PC-9 (cell line): ENCODE results near the gene TDRKH.

Experiments used
- EZH2 ChIP-seq: fragments of 200-600 bp; sonication (generic); IDR thresholded peaks from 2 replicates; pipeline ENCODE4 v1.8.0; 2017; ENCODE audit warnings: antibody characterized with exemption, low read depth
- TF ChIP-seq, protein P1 (sequence below): fragments of 200-600 bp; sonication (generic); conservative IDR thresholded peaks from 2 replicates; pipeline ENCODE4 v1.6.1; 2017; ENCODE audit warnings: mixed run types, antibody characterized with exemption, mild to moderate bottlenecking, moderate library complexity

DNA sequence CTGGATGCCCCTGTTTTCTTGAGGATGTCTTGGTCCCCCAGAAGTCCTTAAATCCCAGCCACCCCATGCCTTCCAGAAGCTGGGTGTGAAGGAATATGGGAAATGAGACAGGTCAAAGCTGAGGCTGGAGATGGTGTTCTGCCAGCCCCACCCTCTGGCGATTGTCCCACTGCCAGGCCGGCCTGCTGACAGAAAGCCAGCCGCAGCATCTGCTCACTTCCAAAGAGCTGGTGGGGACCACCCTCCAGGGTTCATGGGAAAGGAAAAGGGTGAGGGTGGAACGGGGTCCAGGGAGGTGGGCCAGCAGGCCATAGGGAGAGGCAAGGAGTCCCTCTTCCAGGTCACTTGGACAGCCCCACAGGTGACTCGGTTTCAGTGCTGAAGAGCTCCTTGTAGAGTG is 16.8 kb upstream of the TDRKH start:
- TF ChIP-seq, protein P1, sequence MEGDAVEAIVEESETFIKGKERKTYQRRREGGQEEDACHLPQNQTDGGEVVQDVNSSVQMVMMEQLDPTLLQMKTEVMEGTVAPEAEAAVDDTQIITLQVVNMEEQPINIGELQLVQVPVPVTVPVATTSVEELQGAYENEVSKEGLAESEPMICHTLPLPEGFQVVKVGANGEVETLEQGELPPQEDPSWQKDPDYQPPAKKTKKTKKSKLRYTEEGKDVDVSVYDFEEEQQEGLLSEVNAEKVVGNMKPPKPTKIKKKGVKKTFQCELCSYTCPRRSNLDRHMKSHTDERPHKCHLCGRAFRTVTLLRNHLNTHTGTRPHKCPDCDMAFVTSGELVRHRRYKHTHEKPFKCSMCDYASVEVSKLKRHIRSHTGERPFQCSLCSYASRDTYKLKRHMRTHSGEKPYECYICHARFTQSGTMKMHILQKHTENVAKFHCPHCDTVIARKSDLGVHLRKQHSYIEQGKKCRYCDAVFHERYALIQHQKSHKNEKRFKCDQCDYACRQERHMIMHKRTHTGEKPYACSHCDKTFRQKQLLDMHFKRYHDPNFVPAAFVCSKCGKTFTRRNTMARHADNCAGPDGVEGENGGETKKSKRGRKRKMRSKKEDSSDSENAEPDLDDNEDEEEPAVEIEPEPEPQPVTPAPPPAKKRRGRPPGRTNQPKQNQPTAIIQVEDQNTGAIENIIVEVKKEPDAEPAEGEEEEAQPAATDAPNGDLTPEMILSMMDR = no peak
- TF ChIP-seq EZH2 = no peak
